ENCODE measurements around the gene P2RX3. TPM values are rescaled to one million over a fixed set of nuclear protein-coding genes. Genes with fewer than 3 reads are reported as not detected.
A peak's percentile ranks its signal among the peaks of the same experiment; 100 is the strongest.
"Not testable (repeated sequence)": the region's sequence is repeated elsewhere in the genome, so short reads cannot be mapped to it uniquely, and the experiment has no call there.

Gene P2RX3
- total RNA-seq: not detected

- no peak for ATAC-seq
- peaks cover 13% of the 10 kb centered on the region for H3K36me3 Mint-ChIP-seq (ENCODE audit: insufficient read depth)
- H3K9me3 Mint-ChIP-seq: no peaks in the 10 kb centered on the region
- H3K27me3 Mint-ChIP-seq (ENCODE audit: low read depth): peaks cover 2% of the 10 kb centered on the region
- H3K4me1 Mint-ChIP-seq (ENCODE audit: low read depth): peaks cover 31% of the 10 kb centered on the region
- H3K4me3 Mint-ChIP-seq: no peak within 1 kb of the TSS
- DNase-seq: no peak
Measured at GRCh38 chr11:57338142-57338541, at the start of gene P2RX3. P2RX3 (plus strand) TSS chr11:57338352; CDS start chr11:57338551, 199 bp downstream.

- ATAC-seq (peak in 1 of 2 donors; percentile 51), DNase-seq (no peak)
- Mint-ChIP-seq H3K9me3 (no peaks in the 10 kb centered on the region), H3K4me3 (no peak overlapping the region), H3K4me1 (ENCODE audit: low read depth) (no peaks in the 10 kb centered on the region), H3K36me3 (ENCODE audit: insufficient read depth) (no peaks in the 10 kb centered on the region), H3K27me3 (ENCODE audit: low read depth) (peaks cover 13% of the 10 kb centered on the region)
Measured at GRCh38 chr11:57288771-57289579, 49.2 kb upstream of the P2RX3 start.

- Mint-ChIP-seq H3K36me3 (ENCODE audit: insufficient read depth) (no peaks in the 10 kb centered on the region), H3K27me3 (ENCODE audit: low read depth) (peaks cover 13% of the 10 kb centered on the region), H3K4me3 (no peak overlapping the region), H3K4me1 (ENCODE audit: low read depth) (no peaks in the 10 kb centered on the region), H3K9me3 (no peaks in the 10 kb centered on the region)
- DNase-seq (no peak), ATAC-seq (no peak)
Measured at GRCh38 chr11:57290288-57290687, 47.9 kb upstream of the P2RX3 start.

GRCh38 chr11:57294225-57295131, 43.7 kb upstream of the P2RX3 start:
- peaks cover 12% of the 10 kb centered on the region for H3K36me3 Mint-ChIP-seq (ENCODE audit: insufficient read depth)
- no peak overlapping the region for H3K4me3 Mint-ChIP-seq
- no peak for DNase-seq
- H3K4me1 Mint-ChIP-seq (ENCODE audit: low read depth): no peaks in the 10 kb centered on the region
- H3K27me3 Mint-ChIP-seq (ENCODE audit: low read depth): peaks cover 4% of the 10 kb centered on the region
- no peak for ATAC-seq
- H3K9me3 Mint-ChIP-seq: peaks cover 9% of the 10 kb centered on the region

GRCh38 chr11:57296205-57296604, 41.9 kb upstream of the P2RX3 start:
- not testable (repeated sequence) for H3K4me1 Mint-ChIP-seq (ENCODE audit: low read depth); ATAC-seq; H3K4me3 Mint-ChIP-seq; H3K9me3 Mint-ChIP-seq; H3K27me3 Mint-ChIP-seq (ENCODE audit: low read depth); DNase-seq
- peaks cover 28% of the 10 kb centered on the region for H3K36me3 Mint-ChIP-seq (ENCODE audit: insufficient read depth)

- Mint-ChIP-seq H3K36me3 (ENCODE audit: insufficient read depth) (peaks cover 33% of the 10 kb centered on the region), H3K4me1 (ENCODE audit: low read depth) (no peaks in the 10 kb centered on the region), H3K27me3 (ENCODE audit: low read depth) (no peaks in the 10 kb centered on the region), H3K4me3 (no peak overlapping the region), H3K9me3 (peaks cover 9% of the 10 kb centered on the region)
- ATAC-seq: no peak
- DNase-seq: no peak
Measured at GRCh38 chr11:57297221-57297620, 40.9 kb upstream of the P2RX3 start.

GRCh38 chr11:57299150-57299737, 38.9 kb upstream of the P2RX3 start:
- H3K4me1 Mint-ChIP-seq (ENCODE audit: low read depth): no peaks in the 10 kb centered on the region

GRCh38 chr11:57300785-57301184, 37.4 kb upstream of the P2RX3 start:
- DNase-seq: no peak
- Mint-ChIP-seq H3K4me3 (no peak overlapping the region), H3K4me1 (ENCODE audit: low read depth) (no peaks in the 10 kb centered on the region), H3K27me3 (ENCODE audit: low read depth) (no peaks in the 10 kb centered on the region), H3K9me3 (peaks cover 9% of the 10 kb centered on the region), H3K36me3 (ENCODE audit: insufficient read depth) (peaks cover 37% of the 10 kb centered on the region)
- no peak for ATAC-seq

More at GRCh38 chr11:57299150-57299737, 38.9 kb upstream of the P2RX3 start:
- Mint-ChIP-seq H3K27me3 (ENCODE audit: low read depth) (no peaks in the 10 kb centered on the region), H3K36me3 (ENCODE audit: insufficient read depth) (peaks cover 37% of the 10 kb centered on the region), H3K4me3 (no peak overlapping the region), H3K9me3 (peaks cover 9% of the 10 kb centered on the region)
- ATAC-seq (no peak), DNase-seq (no peak)

GRCh38 chr11:57301711-57302423, 36.3 kb upstream of the P2RX3 start:
- no peaks in the 10 kb centered on the region for H3K27me3 Mint-ChIP-seq (ENCODE audit: low read depth)
- H3K4me3 Mint-ChIP-seq: no peak overlapping the region
- no peak for DNase-seq
- ATAC-seq: no peak
- H3K4me1 Mint-ChIP-seq (ENCODE audit: low read depth): no peaks in the 10 kb centered on the region
- H3K36me3 Mint-ChIP-seq (ENCODE audit: insufficient read depth): peaks cover 37% of the 10 kb centered on the region
- peaks cover 4% of the 10 kb centered on the region for H3K9me3 Mint-ChIP-seq

GRCh38 chr11:57302489-57302888, 35.7 kb upstream of the P2RX3 start:
- no peak overlapping the region for H3K4me3 Mint-ChIP-seq
- no peak for ATAC-seq
- no peak for DNase-seq
- H3K36me3 Mint-ChIP-seq (ENCODE audit: insufficient read depth): peaks cover 37% of the 10 kb centered on the region
- no peaks in the 10 kb centered on the region for H3K4me1 Mint-ChIP-seq (ENCODE audit: low read depth)
- no peaks in the 10 kb centered on the region for H3K9me3 Mint-ChIP-seq
- H3K27me3 Mint-ChIP-seq (ENCODE audit: low read depth): no peaks in the 10 kb centered on the region

DNA sequence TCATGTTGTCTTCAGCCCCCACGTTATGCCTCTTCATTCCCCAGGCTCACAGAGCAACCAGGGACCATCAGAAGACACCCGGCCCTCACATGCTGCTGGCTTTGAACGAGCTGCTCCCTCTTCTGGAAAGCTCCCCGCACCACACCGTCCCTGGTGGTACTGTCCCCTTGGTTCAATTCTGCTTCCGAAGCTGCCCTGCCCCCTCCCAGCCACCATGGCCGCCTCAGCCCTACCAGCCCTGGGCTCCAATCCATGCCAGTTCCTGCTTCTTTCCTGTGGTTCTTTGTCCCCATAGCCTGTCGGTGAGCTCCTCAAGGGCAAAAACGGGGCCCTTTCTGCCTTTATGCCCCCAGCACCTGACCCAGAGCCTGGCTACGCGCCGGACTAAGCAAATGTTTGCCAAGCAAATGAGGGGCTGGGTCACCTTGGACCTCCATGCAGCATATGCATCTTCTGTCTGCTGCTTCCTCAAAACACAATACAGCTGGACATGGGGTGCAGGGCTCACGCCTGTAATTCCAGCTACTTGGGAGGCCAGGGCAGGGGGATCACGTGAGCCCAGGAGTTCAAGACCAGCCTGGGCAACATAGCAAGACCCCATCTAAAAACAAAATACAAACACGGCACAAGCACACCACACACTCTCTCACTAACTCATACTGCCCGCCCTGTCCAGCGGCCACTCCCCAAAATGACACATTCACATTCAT, 34.7 kb upstream of the P2RX3 start:
- Mint-ChIP-seq H3K36me3 (ENCODE audit: insufficient read depth) (peaks cover 34% of the 10 kb centered on the region), H3K4me1 (ENCODE audit: low read depth) (no peaks in the 10 kb centered on the region), H3K9me3 (no peaks in the 10 kb centered on the region), H3K4me3 (no peak overlapping the region), H3K27me3 (ENCODE audit: low read depth) (no peaks in the 10 kb centered on the region)
- ATAC-seq (no peak), DNase-seq (no peak)

DNA sequence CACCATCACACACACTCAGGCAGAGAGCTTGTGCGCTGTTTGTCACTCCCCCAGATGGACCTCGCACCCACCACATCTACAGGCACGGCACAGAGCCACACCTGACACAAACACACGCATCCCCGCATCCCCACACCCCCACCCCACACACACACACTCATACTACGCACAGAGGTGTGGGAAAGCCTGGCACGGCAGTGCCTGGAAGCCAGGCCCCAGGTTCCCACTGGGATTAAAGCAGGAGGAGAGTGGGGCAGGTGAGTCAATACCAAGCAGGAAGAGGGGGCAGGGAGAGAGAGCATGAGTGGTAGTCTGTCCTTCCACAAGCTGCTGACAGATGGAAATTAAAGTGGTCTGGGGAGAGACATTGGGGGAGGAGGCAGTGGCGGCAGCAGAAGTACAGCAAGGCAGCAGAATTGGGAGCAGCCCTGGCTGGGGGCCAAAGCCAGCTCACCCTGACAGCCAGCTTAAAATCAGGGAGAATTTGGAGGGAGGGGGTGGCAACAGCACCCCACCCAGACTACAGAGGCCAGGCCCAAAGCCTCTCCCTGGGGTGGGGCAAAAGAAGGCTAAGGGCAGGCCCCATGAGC, 34.1 kb upstream of the P2RX3 start:
- DNase-seq (no peak), ATAC-seq (no peak)
- H3K4me1 Mint-ChIP-seq (ENCODE audit: low read depth): no peaks in the 10 kb centered on the region

GRCh38 chr11:57305523-57305922, 32.6 kb upstream of the P2RX3 start:
- ATAC-seq (no peak), DNase-seq (no peak)
- Mint-ChIP-seq H3K4me3 (no peak overlapping the region), H3K9me3 (no peaks in the 10 kb centered on the region), H3K27me3 (ENCODE audit: low read depth) (no peaks in the 10 kb centered on the region), H3K36me3 (ENCODE audit: insufficient read depth) (peaks cover 24% of the 10 kb centered on the region), H3K4me1 (ENCODE audit: low read depth) (peaks cover 2% of the 10 kb centered on the region)

More for the DNA sequence above, 34.1 kb upstream of the P2RX3 start:
- Mint-ChIP-seq H3K36me3 (ENCODE audit: insufficient read depth) (peaks cover 29% of the 10 kb centered on the region), H3K27me3 (ENCODE audit: low read depth) (no peaks in the 10 kb centered on the region), H3K9me3 (no peaks in the 10 kb centered on the region), H3K4me3 (no peak overlapping the region)
